HL-60 (cell line): Measurements from ENCODE around the gene CTBP2.

ENCODE experiments used
- CTCF ChIP-seq: IDR thresholded peaks from one replicate; pipeline ENCODE4 v1.5.1; 2011; ENCODE audit warnings: low read length, control low read depth, inconsistent platforms; ENCODE audit not compliant: insufficient read depth
- POLR2AphosphoS5 ChIP-seq: IDR thresholded peaks from 2 replicates; pipeline ENCODE4 v1.6.1; 2012; ENCODE audit warnings: low read depth
- REST ChIP-seq: IDR thresholded peaks from 2 replicates; pipeline ENCODE4 v1.6.1; 2012; ENCODE audit warnings: low read depth; ENCODE audit not compliant: insufficient replicate concordance

- TF ChIP-seq REST (no peak), CTCF (no peak), POLR2AphosphoS5 (no peak)
Measured at GRCh38 chr10:125113691-125114371, 46.5 kb downstream of the CTBP2 start.
